ENCODE data around the gene SIAH3.

SIAH3 gene

GRCh38 chr13:45820106-45820838, 31.3 kb downstream of the SIAH3 start:
- H3K27me3 ChIP-seq (ENCODE audit: insufficient read depth, low read length) = no peaks in the 10 kb centered on the region
- H3K4me3 ChIP-seq (ENCODE audit: low read length) = no peak overlapping the region
- 0 out of 2 replicates have a peak, but pooled peaks cover 6% of the 10 kb centered on the region for H3K4me1 ChIP-seq (ENCODE audit: insufficient read depth, low read length)
- H3K9me3 ChIP-seq (ENCODE audit: insufficient read depth, low read depth, low read length) = peaks cover 5% of the 10 kb centered on the region; the same call in 1 of the 2 replicates
- no peak overlapping the region for H3K9ac ChIP-seq (ENCODE audit: low read depth, low read length)
- 92% methylated on average over 18 of the region's 18 CpGs for WGBS
- no peak overlapping the region for H3K27ac ChIP-seq (ENCODE audit: low read depth, low read length)
- no peaks in the 10 kb centered on the region for H3K36me3 ChIP-seq (ENCODE audit: insufficient read depth, low read length)

DNA sequence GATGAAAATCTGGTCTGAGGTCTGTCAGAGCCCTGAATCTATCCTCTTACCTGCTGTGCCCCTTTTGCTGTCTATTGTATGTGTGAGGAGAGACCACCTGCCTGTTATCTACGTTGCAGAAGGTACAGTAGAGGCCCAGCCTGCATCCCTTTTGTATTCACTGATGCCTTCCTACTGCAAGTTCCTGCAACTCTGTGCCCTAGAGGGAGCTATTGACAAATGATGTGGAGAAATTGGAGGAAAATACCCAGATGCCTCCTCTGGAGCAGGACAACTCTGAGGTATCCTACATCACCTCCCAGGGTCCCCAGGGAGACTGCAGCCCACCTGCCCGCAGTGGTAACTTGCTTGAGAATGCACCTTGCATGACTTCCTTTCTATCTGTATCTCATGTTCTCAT, 33.7 kb downstream of the SIAH3 start:
- Histone ChIP-seq H3K4me3 (ENCODE audit: low read length) (no peak overlapping the region), H3K9me3 (ENCODE audit: insufficient read depth, low read depth, low read length) (peaks cover 5% of the 10 kb centered on the region; the same call in 1 of the 2 replicates), H3K36me3 (ENCODE audit: insufficient read depth, low read length) (no peaks in the 10 kb centered on the region), H3K4me1 (ENCODE audit: insufficient read depth, low read length) (peaks cover 6% of the 10 kb centered on the region; the same call in 1 of the 2 replicates), H3K9ac (ENCODE audit: low read depth, low read length) (no peak overlapping the region), H3K27ac (ENCODE audit: low read depth, low read length) (no peak overlapping the region), H3K27me3 (ENCODE audit: insufficient read depth, low read length) (no peaks in the 10 kb centered on the region)
- 66% methylated on average over 2 of the region's 2 CpGs for whole genome bisulfite sequencing

- H3K4me1 ChIP-seq (ENCODE audit: insufficient read depth, low read length) = peaks cover 4% of the 10 kb centered on the region; the same call in 1 of the 2 replicates
- H3K9ac ChIP-seq (ENCODE audit: low read depth, low read length) = no peak overlapping the region; the same call in 1 of the 2 replicates
- H3K27ac ChIP-seq (ENCODE audit: low read depth, low read length) = no peak overlapping the region
- 81% methylated on average over 5 of the region's 6 CpGs for WGBS
- peaks cover 5% of the 10 kb centered on the region; the same call in 1 of the 2 replicates for H3K9me3 ChIP-seq (ENCODE audit: insufficient read depth, low read depth, low read length)
- H3K36me3 ChIP-seq (ENCODE audit: insufficient read depth, low read length) = no peaks in the 10 kb centered on the region
- no peak overlapping the region for H3K4me3 ChIP-seq (ENCODE audit: low read length)
- H3K27me3 ChIP-seq (ENCODE audit: insufficient read depth, low read length) = no peaks in the 10 kb centered on the region
Observed at GRCh38 chr13:45816427-45816826, 35.1 kb downstream of the SIAH3 start.

GRCh38 chr13:45812695-45813372, 38.7 kb downstream of the SIAH3 start:
- H3K27me3 ChIP-seq (ENCODE audit: insufficient read depth, low read length) = no peaks in the 10 kb centered on the region
- H3K27ac ChIP-seq (ENCODE audit: low read depth, low read length) = no peak overlapping the region
- peaks cover 4% of the 10 kb centered on the region; the same call in 1 of the 2 replicates for H3K4me1 ChIP-seq (ENCODE audit: insufficient read depth, low read length)
- H3K4me3 ChIP-seq (ENCODE audit: low read length) = no peak overlapping the region
- H3K9me3 ChIP-seq (ENCODE audit: insufficient read depth, low read depth, low read length) = no peaks in the 10 kb centered on the region
- WGBS = 83% methylated on average over 6 of the region's 6 CpGs
- H3K9ac ChIP-seq (ENCODE audit: low read depth, low read length) = no peak overlapping the region
- H3K36me3 ChIP-seq (ENCODE audit: insufficient read depth, low read length) = no peaks in the 10 kb centered on the region

GRCh38 chr13:45811891-45812694, 39.5 kb downstream of the SIAH3 start:
- Histone ChIP-seq H3K36me3 (ENCODE audit: insufficient read depth, low read length) (no peaks in the 10 kb centered on the region), H3K27me3 (ENCODE audit: insufficient read depth, low read length) (no peaks in the 10 kb centered on the region), H3K9ac (ENCODE audit: low read depth, low read length) (no peak overlapping the region), H3K4me1 (ENCODE audit: insufficient read depth, low read length) (peaks cover 4% of the 10 kb centered on the region; the same call in 1 of the 2 replicates), H3K9me3 (ENCODE audit: insufficient read depth, low read depth, low read length) (no peaks in the 10 kb centered on the region), H3K27ac (ENCODE audit: low read depth, low read length) (no peak overlapping the region), H3K4me3 (ENCODE audit: low read length) (no peak overlapping the region)
- 96% methylated on average over 5 of the region's 6 CpGs for WGBS

GRCh38 chr13:45809801-45810394, 41.7 kb downstream of the SIAH3 start:
- Histone ChIP-seq H3K4me1 (ENCODE audit: insufficient read depth, low read length) (peaks cover 4% of the 10 kb centered on the region; the same call in 1 of the 2 replicates), H3K9me3 (ENCODE audit: insufficient read depth, low read depth, low read length) (no peaks in the 10 kb centered on the region), H3K27me3 (ENCODE audit: insufficient read depth, low read length) (no peaks in the 10 kb centered on the region), H3K36me3 (ENCODE audit: insufficient read depth, low read length) (no peaks in the 10 kb centered on the region), H3K9ac (ENCODE audit: low read depth, low read length) (no peak overlapping the region), H3K27ac (ENCODE audit: low read depth, low read length) (no peak overlapping the region), H3K4me3 (ENCODE audit: low read length) (no peak overlapping the region)
- 83% methylated on average over 7 of the region's 7 CpGs for WGBS

GRCh38 chr13:45808925-45809324, 42.6 kb downstream of the SIAH3 start:
- H3K9ac ChIP-seq (ENCODE audit: low read depth, low read length) = no peak overlapping the region
- H3K9me3 ChIP-seq (ENCODE audit: insufficient read depth, low read depth, low read length) = no peaks in the 10 kb centered on the region
- no peak overlapping the region for H3K4me3 ChIP-seq (ENCODE audit: low read length)
- no peak overlapping the region for H3K27ac ChIP-seq (ENCODE audit: low read depth, low read length)
- no peaks in the 10 kb centered on the region for H3K27me3 ChIP-seq (ENCODE audit: insufficient read depth, low read length)
- 97% methylated on average over 6 of the region's 6 CpGs for WGBS
- peaks cover 4% of the 10 kb centered on the region; the same call in 1 of the 2 replicates for H3K4me1 ChIP-seq (ENCODE audit: insufficient read depth, low read length)
- no peaks in the 10 kb centered on the region for H3K36me3 ChIP-seq (ENCODE audit: insufficient read depth, low read length)

DNA sequence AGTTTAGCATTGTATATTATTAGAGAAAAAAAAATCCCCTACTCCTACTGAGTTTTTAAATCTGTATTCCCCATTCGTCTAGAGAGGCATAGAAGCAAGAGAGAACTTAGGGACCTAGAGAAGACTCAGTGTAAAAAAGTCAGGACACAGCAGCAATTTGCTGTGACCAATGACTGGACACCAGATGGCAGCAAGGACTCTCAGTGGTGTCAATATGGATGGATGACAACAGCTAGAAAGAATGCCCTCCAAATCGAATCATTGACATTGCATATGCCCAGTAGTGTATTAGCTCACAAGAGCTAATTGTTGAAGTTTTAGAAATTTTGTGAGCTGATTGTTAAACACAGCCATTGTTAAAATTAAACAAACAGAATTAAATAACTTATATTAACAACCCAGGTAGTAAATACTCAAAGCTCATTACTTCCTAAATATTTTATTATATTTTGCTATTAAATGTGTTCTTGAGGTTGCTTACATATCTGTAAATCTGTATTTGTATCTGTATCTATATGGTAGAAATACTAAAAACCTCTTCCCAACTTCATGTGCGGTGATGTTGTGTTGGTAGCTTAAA, 43.9 kb downstream of the SIAH3 start:
- no peaks in the 10 kb centered on the region for H3K4me1 ChIP-seq (ENCODE audit: insufficient read depth, low read length)
- H3K27ac ChIP-seq (ENCODE audit: low read depth, low read length) = no peak overlapping the region
- no peak overlapping the region for H3K4me3 ChIP-seq (ENCODE audit: low read length)
- 63% methylated on average over 3 of the region's 3 CpGs for WGBS
- H3K9ac ChIP-seq (ENCODE audit: low read depth, low read length) = no peak overlapping the region
- H3K36me3 ChIP-seq (ENCODE audit: insufficient read depth, low read length) = no peaks in the 10 kb centered on the region
- H3K27me3 ChIP-seq (ENCODE audit: insufficient read depth, low read length) = no peaks in the 10 kb centered on the region
- no peaks in the 10 kb centered on the region for H3K9me3 ChIP-seq (ENCODE audit: insufficient read depth, low read depth, low read length)

DNA sequence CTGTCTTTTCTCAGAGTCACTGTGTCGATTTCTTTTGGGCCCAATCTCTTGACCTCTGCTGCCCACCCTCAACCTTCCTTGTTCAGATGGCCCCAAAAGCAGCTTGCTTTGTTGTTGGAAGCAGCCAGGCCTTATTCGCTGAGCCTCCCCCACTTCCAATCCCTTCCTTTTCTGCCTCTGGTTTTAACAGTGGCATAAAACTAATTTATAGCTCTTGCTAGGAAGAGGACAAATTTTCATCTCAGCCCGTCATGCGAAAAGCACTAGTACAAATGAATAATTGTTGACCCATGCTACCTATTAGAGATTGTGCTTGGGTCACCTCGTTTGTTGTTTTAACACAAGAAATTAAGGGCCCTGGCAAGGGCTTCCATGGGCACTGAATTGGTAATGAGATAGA, 51.1 kb downstream of the SIAH3 start:
- WGBS = 85% methylated on average over 5 of the region's 5 CpGs

GRCh38 chr13:45799451-45799850, 52.1 kb downstream of the SIAH3 start:
- 86% methylated on average over 3 of the region's 3 CpGs for WGBS

More for the DNA sequence above, 51.1 kb downstream of the SIAH3 start:
- no peaks in the 10 kb centered on the region for H3K9me3 ChIP-seq (ENCODE audit: insufficient read depth, low read depth, low read length)
- H3K27ac ChIP-seq (ENCODE audit: low read depth, low read length) = no peak overlapping the region
- H3K36me3 ChIP-seq (ENCODE audit: insufficient read depth, low read length) = no peaks in the 10 kb centered on the region
- no peaks in the 10 kb centered on the region for H3K27me3 ChIP-seq (ENCODE audit: insufficient read depth, low read length)
- H3K4me3 ChIP-seq (ENCODE audit: low read length) = no peak overlapping the region
- H3K9ac ChIP-seq (ENCODE audit: low read depth, low read length) = no peak overlapping the region
- H3K4me1 ChIP-seq (ENCODE audit: insufficient read depth, low read length) = no peaks in the 10 kb centered on the region

More at GRCh38 chr13:45799451-45799850, 52.1 kb downstream of the SIAH3 start:
- Histone ChIP-seq H3K27ac (ENCODE audit: low read depth, low read length) (no peak overlapping the region), H3K9ac (ENCODE audit: low read depth, low read length) (no peak overlapping the region), H3K9me3 (ENCODE audit: insufficient read depth, low read depth, low read length) (no peaks in the 10 kb centered on the region), H3K4me3 (ENCODE audit: low read length) (no peak overlapping the region), H3K27me3 (ENCODE audit: insufficient read depth, low read length) (no peaks in the 10 kb centered on the region), H3K36me3 (ENCODE audit: insufficient read depth, low read length) (no peaks in the 10 kb centered on the region), H3K4me1 (ENCODE audit: insufficient read depth, low read length) (no peaks in the 10 kb centered on the region)

All from HUES64 (cell line).